22Rv1 (cell line): ENCODE results near the gene HBM.

Source experiments
- CTCF ChIP-seq: fragments of 450-650 bp; IDR thresholded peaks from 2 replicates; pipeline ENCODE4 v1.5.1; 2017; ENCODE audit warnings: mild to moderate bottlenecking
- ZFX ChIP-seq: fragments of 450-650 bp; IDR thresholded peaks from 2 replicates; pipeline ENCODE4 v1.6.1; 2017; ENCODE audit warnings: antibody characterized with exemption, borderline replicate concordance

GRCh38 chr16:188674-189073 lies 22.9 kb downstream of the HBM start:
- TF ChIP-seq CTCF, result peak; percentile 49
- no peak for TF ChIP-seq ZFX
